ENCODE data around the gene PFDN2. TPM values are rescaled to one million over a fixed set of nuclear protein-coding genes. Genes with fewer than 3 reads are reported as not detected.

Gene PFDN2
- total RNA-seq, 1 experiment from 2014 or later = 34.1 TPM

DNA sequence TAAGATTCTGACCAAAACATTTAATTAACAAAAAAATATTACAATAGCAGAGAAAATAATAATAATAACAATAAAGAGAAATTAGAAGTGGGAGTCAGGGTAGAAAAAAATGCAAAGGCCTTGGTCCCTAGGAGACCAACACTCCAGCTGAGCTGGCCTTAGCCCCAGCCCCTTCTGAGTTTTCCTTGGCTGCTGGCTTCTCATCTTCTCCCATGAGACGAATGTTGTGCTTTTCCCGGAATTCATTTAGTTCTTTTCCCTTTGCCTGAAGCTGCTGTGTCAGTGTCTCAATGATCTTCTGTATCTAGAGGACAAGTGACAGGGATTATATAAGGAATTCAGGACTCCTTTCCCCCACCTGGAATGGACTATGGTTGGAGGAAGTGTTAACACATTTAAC, 17.3 kb downstream of the PFDN2 start:
- H2AFZ ChIP-seq (ENCODE audit: low read length) = no peak overlapping the region
- H3K9me3 ChIP-seq (ENCODE audit: low read length) = no peaks in the 10 kb centered on the region
- DNase-seq = no peak
- H3K27me3 ChIP-seq (ENCODE audit: low read length) = no peaks in the 10 kb centered on the region
- no peak overlapping the region for H3K27ac ChIP-seq (ENCODE audit: low read length)
- peaks cover 23% of the 10 kb centered on the region for H3K79me2 ChIP-seq (ENCODE audit: low read length)
- peaks cover 21% of the 10 kb centered on the region for H3K4me1 ChIP-seq (ENCODE audit: low read length)
- peaks cover 10% of the 10 kb centered on the region; the same call in 1 of the 2 replicates for H3K36me3 ChIP-seq (ENCODE audit: insufficient read depth, low read length)
- no peaks in the 10 kb centered on the region for H4K20me1 ChIP-seq (ENCODE audit: insufficient read depth, low read depth, low read length)
- H3K4me2 ChIP-seq (ENCODE audit: low read depth, low read length, poor library complexity, severe bottlenecking) = no peak overlapping the region
- H3K9ac ChIP-seq (ENCODE audit: low read length) = no peak overlapping the region
- no peak overlapping the region for H3K4me3 ChIP-seq (ENCODE audit: low read length)
- no peaks in the 10 kb centered on the region for H3K9me2 ChIP-seq (replicated peaks; ENCODE audit: insufficient read depth, low read length)

DNA sequence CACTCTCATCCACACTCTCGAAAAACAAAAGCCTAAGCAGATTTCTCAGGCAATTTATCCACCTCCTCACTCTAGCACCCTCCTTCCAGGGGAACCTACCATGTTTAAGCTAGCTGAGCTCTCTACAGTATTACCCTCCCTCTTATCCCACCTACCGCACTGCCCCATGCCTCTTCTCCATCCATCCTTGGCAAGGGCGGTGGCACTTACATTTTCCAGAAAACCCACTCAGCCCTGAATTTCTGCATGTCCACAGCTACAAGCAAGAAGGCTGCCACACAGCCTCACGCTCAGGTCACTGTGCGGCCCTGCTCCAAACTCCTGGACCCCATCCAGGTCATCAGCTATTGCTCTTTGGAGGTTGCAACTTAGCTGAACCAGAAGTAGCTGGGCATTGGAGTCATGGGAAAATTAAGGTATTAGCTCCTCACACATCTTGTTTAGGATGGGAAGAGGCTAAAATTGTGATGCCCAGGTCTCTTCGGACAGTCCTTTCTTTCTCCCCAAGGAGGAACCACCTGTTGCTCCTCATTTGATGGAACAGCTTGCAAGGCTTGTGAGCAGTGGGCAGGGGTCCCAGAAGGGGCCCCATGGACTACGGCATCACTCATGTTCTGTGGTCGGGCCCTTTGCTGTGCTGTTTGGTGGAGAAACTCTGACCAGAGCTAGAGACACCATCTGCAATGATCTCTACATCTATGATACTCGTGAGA, 18.6 kb downstream of the PFDN2 start:
- Histone ChIP-seq H3K9me3 (ENCODE audit: low read length) (no peaks in the 10 kb centered on the region), H3K4me1 (ENCODE audit: low read length) (peaks cover 21% of the 10 kb centered on the region), H4K20me1 (ENCODE audit: insufficient read depth, low read depth, low read length) (no peaks in the 10 kb centered on the region), H3K9me2 (replicated peaks; ENCODE audit: insufficient read depth, low read length) (no peaks in the 10 kb centered on the region), H3K27ac (ENCODE audit: low read length) (no peak overlapping the region), H3K4me2 (ENCODE audit: low read depth, low read length, poor library complexity, severe bottlenecking) (peak overlapping the region; percentile 97), H3K4me3 (ENCODE audit: low read length) (peak overlapping the region; percentile 84), H3K36me3 (ENCODE audit: insufficient read depth, low read length) (peaks cover 10% of the 10 kb centered on the region; the same call in 1 of the 2 replicates), H3K79me2 (ENCODE audit: low read length) (peaks cover 11% of the 10 kb centered on the region), H3K9ac (ENCODE audit: low read length) (peak overlapping the region; percentile 81), H3K27me3 (ENCODE audit: low read length) (no peaks in the 10 kb centered on the region), H2AFZ (ENCODE audit: low read length) (no peak overlapping the region)
- peak; percentile 52 for DNase-seq

DNA sequence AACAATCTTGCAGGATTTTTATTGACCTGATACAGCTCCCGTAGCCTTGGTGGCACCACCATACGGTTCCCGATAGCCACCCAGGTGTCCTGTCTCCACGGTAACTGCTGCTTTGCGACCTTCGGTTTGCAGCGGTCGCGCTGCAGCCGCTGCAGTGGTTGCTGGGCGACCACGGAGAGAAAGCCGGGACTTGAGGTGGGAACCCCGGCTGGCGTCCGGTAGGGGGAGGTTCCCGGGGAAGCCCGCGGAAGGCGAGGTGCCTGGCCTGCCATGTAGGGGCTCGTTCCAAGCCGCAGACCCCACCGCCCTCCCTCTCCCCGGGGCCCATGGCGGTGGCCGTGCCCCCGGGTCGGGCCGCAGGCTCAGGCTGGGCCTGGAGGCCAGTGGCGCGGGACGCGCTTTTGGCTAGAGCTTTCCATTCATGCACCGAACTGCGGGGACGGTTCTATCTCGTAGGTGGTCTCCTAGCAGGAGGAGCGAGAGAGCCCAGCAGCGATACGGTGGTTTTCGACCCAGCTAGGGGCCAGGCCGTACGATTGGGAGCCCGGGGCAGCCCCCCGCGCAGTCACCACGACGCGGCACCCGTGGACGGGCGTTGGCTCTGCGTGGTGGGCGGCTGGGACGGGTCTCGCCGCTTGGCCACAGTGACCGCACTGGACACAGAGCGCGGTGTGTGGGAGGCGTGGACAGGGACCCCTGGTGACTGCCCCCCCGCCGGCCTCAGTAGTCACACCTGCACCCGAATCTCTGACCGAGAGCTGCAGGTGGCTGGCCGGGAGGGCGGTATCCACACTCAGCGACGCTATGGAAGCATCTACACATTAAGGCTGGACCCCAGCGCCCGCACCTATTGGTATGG, 19.4 kb downstream of the PFDN2 start, which contains the start of gene KLHDC9:
Gene KLHDC9, plus strand, starts transcription at position 152 of the 859 bp plus-strand sequence. Its CDS starts 175 bp downstream, at position 327.
- H3K9ac ChIP-seq (ENCODE audit: low read length) = peak within 1 kb of the TSS; percentile 81
- H2AFZ ChIP-seq (ENCODE audit: low read length) = peak within 1 kb of the TSS; percentile 75
- no peaks in the 10 kb centered on the region for H4K20me1 ChIP-seq (ENCODE audit: insufficient read depth, low read depth, low read length)
- peak; percentile 95 for DNase-seq
- peak within 1 kb of the TSS; percentile 84 for H3K4me3 ChIP-seq (ENCODE audit: low read length)
- peaks cover 10% of the 10 kb centered on the region; the same call in 1 of the 2 replicates for H3K36me3 ChIP-seq (ENCODE audit: insufficient read depth, low read length)
- peaks cover 4% of the 10 kb centered on the region; the same call in 1 of the 2 replicates for H3K79me2 ChIP-seq (ENCODE audit: low read length)
- H3K4me2 ChIP-seq (ENCODE audit: low read depth, low read length, poor library complexity, severe bottlenecking) = peak within 1 kb of the TSS; percentile 97
- no peaks in the 10 kb centered on the region for H3K9me3 ChIP-seq (ENCODE audit: low read length)
- H3K9me2 ChIP-seq (replicated peaks; ENCODE audit: insufficient read depth, low read length) = no peaks in the 10 kb centered on the region
- H3K4me1 ChIP-seq (ENCODE audit: low read length) = peaks cover 21% of the 10 kb centered on the region
- peak within 1 kb of the TSS; percentile 71 for H3K27ac ChIP-seq (ENCODE audit: low read length)
- no peaks in the 10 kb centered on the region for H3K27me3 ChIP-seq (ENCODE audit: low read length)

DNA sequence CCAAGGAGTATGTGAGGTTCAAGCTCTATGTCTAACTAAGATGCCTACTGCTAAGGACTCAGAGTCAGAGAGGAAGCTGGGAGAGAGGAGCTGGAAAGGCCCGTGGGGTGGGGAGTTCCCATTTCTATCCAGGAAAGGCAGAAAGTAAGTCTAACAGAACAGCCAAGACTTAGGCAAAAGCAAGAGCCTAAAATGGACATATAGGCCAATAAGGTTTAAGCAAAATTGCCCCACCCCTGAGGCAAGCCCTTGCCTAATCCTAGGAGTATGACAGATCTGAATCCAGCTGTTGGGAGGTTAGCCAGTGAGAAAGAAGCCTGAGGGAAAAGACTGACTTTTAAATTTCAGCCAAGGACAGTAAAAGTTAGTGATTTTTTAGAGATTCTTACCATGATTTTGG, 21.3 kb downstream of the PFDN2 start:
- H2AFZ ChIP-seq (ENCODE audit: low read length) = no peak overlapping the region
- DNase-seq = no peak
- no peak overlapping the region for H3K27ac ChIP-seq (ENCODE audit: low read length)
- peaks cover 5% of the 10 kb centered on the region; the same call in 1 of the 2 replicates for H3K36me3 ChIP-seq (ENCODE audit: insufficient read depth, low read length)
- peaks cover 21% of the 10 kb centered on the region for H3K4me1 ChIP-seq (ENCODE audit: low read length)
- H3K9me3 ChIP-seq (ENCODE audit: low read length) = no peaks in the 10 kb centered on the region
- H3K27me3 ChIP-seq (ENCODE audit: low read length) = no peaks in the 10 kb centered on the region
- no peaks in the 10 kb centered on the region for H3K9me2 ChIP-seq (replicated peaks; ENCODE audit: insufficient read depth, low read length)
- no peak overlapping the region for H3K4me3 ChIP-seq (ENCODE audit: low read length)
- H4K20me1 ChIP-seq (ENCODE audit: insufficient read depth, low read depth, low read length) = no peaks in the 10 kb centered on the region
- no peak overlapping the region for H3K9ac ChIP-seq (ENCODE audit: low read length)
- no peak overlapping the region for H3K4me2 ChIP-seq (ENCODE audit: low read depth, low read length, poor library complexity, severe bottlenecking)
- no peaks in the 10 kb centered on the region for H3K79me2 ChIP-seq (ENCODE audit: low read length)

DNA sequence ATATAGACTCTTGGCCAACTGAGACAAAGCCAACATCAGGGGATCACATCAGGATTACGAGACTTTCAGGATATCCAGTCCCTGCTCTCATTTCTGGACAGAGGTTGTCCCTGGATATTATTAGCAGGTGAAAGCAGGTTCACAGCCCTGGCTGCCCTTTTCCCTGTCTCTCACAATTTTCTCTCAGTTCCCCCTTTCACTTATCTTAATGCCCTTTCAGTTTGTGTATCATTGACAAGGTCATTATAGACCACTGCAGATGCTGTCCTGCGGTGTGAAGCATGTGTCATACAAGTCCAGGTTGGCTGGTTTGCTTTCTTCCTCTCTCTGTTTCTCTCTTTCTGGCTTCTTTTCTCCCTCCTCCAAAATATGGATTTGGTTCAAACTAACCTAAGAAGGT, 21.8 kb downstream of the PFDN2 start:
- Histone ChIP-seq H3K9me3 (ENCODE audit: low read length) (no peaks in the 10 kb centered on the region), H3K4me2 (ENCODE audit: low read depth, low read length, poor library complexity, severe bottlenecking) (no peak overlapping the region), H3K79me2 (ENCODE audit: low read length) (no peaks in the 10 kb centered on the region), H3K27ac (ENCODE audit: low read length) (no peak overlapping the region), H4K20me1 (ENCODE audit: insufficient read depth, low read depth, low read length) (no peaks in the 10 kb centered on the region), H3K36me3 (ENCODE audit: insufficient read depth, low read length) (peaks cover 5% of the 10 kb centered on the region; the same call in 1 of the 2 replicates), H3K27me3 (ENCODE audit: low read length) (no peaks in the 10 kb centered on the region), H3K4me1 (ENCODE audit: low read length) (peaks cover 21% of the 10 kb centered on the region), H3K9ac (ENCODE audit: low read length) (no peak overlapping the region), H3K4me3 (ENCODE audit: low read length) (no peak overlapping the region), H3K9me2 (replicated peaks; ENCODE audit: insufficient read depth, low read length) (no peaks in the 10 kb centered on the region), H2AFZ (ENCODE audit: low read length) (no peak overlapping the region)
- DNase-seq = no peak

DNA sequence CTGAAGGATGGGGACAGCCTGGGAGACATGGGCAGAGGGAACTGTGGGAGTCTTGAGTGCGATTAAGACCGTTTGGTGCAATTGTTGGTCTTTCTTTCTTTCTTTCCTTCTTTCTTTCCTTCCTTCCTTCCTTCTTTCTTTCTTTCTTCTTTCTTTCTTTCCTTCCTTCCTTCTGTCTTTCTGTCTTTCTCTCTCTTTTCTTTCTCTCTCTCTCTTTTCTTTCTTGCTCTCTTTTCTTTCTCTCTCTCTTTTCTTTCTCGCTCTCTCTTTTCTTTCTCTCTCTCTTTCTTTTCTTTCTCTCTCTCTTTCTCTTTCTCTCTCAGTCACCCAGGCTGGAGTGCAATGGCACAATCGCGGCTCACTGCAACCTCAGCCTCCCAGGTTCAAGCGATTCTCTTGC, 22.6 kb downstream of the PFDN2 start:
- Histone ChIP-seq H3K27me3 (ENCODE audit: low read length) (no peaks in the 10 kb centered on the region), H3K9me3 (ENCODE audit: low read length) (no peaks in the 10 kb centered on the region), H2AFZ (ENCODE audit: low read length) (no peak overlapping the region), H3K4me3 (ENCODE audit: low read length) (no peak overlapping the region), H4K20me1 (ENCODE audit: insufficient read depth, low read depth, low read length) (no peaks in the 10 kb centered on the region), H3K9me2 (replicated peaks; ENCODE audit: insufficient read depth, low read length) (no peaks in the 10 kb centered on the region), H3K4me2 (ENCODE audit: low read depth, low read length, poor library complexity, severe bottlenecking) (no peak overlapping the region), H3K9ac (ENCODE audit: low read length) (no peak overlapping the region), H3K4me1 (ENCODE audit: low read length) (peaks cover 21% of the 10 kb centered on the region), H3K27ac (ENCODE audit: low read length) (no peak overlapping the region), H3K79me2 (ENCODE audit: low read length) (no peaks in the 10 kb centered on the region), H3K36me3 (ENCODE audit: insufficient read depth, low read length) (peaks cover 4% of the 10 kb centered on the region; the same call in 1 of the 2 replicates)
- DNase-seq = no peak

DNA sequence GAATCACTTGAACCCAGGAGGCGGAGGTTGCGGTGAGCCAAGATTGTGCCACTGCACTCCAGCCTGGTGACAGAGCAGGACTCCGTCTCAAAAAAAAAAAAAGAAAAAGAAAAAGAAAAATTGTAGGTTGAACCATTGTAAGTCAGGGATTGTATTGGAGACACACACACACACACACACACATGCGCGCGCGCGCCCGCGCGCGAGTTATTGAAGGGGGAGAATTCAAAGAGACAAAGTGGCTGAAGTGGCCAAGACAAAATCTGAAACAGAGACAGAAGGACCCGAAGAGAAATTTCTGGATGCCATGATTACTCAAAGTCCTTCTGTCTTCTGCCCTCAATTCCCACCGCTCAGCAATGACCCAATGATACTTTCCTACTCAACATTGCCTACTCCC, 23.4 kb downstream of the PFDN2 start:
- Histone ChIP-seq H3K4me3 (ENCODE audit: low read length) (no peak overlapping the region), H3K27me3 (ENCODE audit: low read length) (no peaks in the 10 kb centered on the region), H3K9me2 (replicated peaks; ENCODE audit: insufficient read depth, low read length) (no peaks in the 10 kb centered on the region), H3K9ac (ENCODE audit: low read length) (no peak overlapping the region), H3K36me3 (ENCODE audit: insufficient read depth, low read length) (no peaks in the 10 kb centered on the region), H3K79me2 (ENCODE audit: low read length) (no peaks in the 10 kb centered on the region), H2AFZ (ENCODE audit: low read length) (no peak overlapping the region), H4K20me1 (ENCODE audit: insufficient read depth, low read depth, low read length) (no peaks in the 10 kb centered on the region), H3K4me2 (ENCODE audit: low read depth, low read length, poor library complexity, severe bottlenecking) (no peak overlapping the region), H3K4me1 (ENCODE audit: low read length) (peaks cover 19% of the 10 kb centered on the region), H3K9me3 (ENCODE audit: low read length) (no peaks in the 10 kb centered on the region), H3K27ac (ENCODE audit: low read length) (no peak overlapping the region)
- DNase-seq = no peak

DNA sequence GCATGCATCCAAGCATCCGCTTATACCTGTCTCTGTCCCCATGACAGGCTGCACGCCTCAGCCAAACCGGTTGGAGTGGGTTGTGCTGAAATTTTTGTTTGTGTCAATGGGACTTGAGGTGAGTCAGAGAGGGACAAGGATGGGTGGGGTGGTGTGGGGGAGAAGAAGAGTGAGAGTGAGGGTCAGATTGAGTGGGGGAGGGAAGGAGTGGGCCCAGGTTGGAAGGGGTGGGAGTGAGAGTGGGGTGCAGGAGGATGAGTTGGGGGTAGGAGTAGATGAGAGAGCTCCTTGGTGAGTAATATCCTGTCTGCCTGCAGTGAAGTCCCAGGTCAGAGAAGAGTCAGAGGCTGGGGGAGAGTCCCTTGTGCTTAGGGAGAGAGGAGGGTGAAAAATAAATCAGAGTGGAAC, 25.2 kb downstream of the PFDN2 start:
- Histone ChIP-seq H3K4me3 (ENCODE audit: low read length) (no peak overlapping the region), H3K36me3 (ENCODE audit: insufficient read depth, low read length) (no peaks in the 10 kb centered on the region), H3K27ac (ENCODE audit: low read length) (no peak overlapping the region), H3K27me3 (ENCODE audit: low read length) (no peaks in the 10 kb centered on the region), H3K9me3 (ENCODE audit: low read length) (no peaks in the 10 kb centered on the region), H2AFZ (ENCODE audit: low read length) (no peak overlapping the region), H3K9ac (ENCODE audit: low read length) (no peak overlapping the region), H3K4me2 (ENCODE audit: low read depth, low read length, poor library complexity, severe bottlenecking) (no peak overlapping the region), H3K4me1 (ENCODE audit: low read length) (peaks cover 4% of the 10 kb centered on the region), H3K9me2 (replicated peaks; ENCODE audit: insufficient read depth, low read length) (no peaks in the 10 kb centered on the region), H4K20me1 (ENCODE audit: insufficient read depth, low read depth, low read length) (no peaks in the 10 kb centered on the region), H3K79me2 (ENCODE audit: low read length) (no peaks in the 10 kb centered on the region)
- DNase-seq = no peak
